SW480 (cell line): ENCODE data around the gene ATP6V0E1.
"Not testable (repeated sequence)": the region's sequence is repeated elsewhere in the genome, so short reads cannot be mapped to it uniquely, and the experiment has no call there.

Experiments
- DNase-seq: peaks from one replicate; pipeline ENCODE4 v3.0.0-alpha.2; 2016; ENCODE audit warnings: low spot score

The ATP6V0E1 gene

GRCh38 chr5:173004013-173004412 is 20.4 kb downstream of the ATP6V0E1 start:
- DNase-seq: no peak

GRCh38 chr5:173004447-173004846 is 20.9 kb downstream of the ATP6V0E1 start:
- DNase-seq: no peak

- DNase-seq: peak; percentile 40
Observed at GRCh38 chr5:173010021-173010420, 26.4 kb downstream of the ATP6V0E1 start.

GRCh38 chr5:173010547-173011464 is 27.2 kb downstream of the ATP6V0E1 start:
- no peak for DNase-seq

- no peak for DNase-seq
Observed at GRCh38 chr5:173011566-173011965, 28.0 kb downstream of the ATP6V0E1 start.

- DNase-seq: no peak
Observed at GRCh38 chr5:173012882-173013281, 29.3 kb downstream of the ATP6V0E1 start.

GRCh38 chr5:173014671-173015070 is 31.1 kb downstream of the ATP6V0E1 start:
- no peak for DNase-seq

GRCh38 chr5:173015192-173015591 is 31.6 kb downstream of the ATP6V0E1 start:
- DNase-seq: no peak

- no peak for DNase-seq
Observed at GRCh38 chr5:173015598-173016455, 32.3 kb downstream of the ATP6V0E1 start.

- DNase-seq: peak; percentile 84
Observed at GRCh38 chr5:173016598-173017046, 33.1 kb downstream of the ATP6V0E1 start.

- not testable (repeated sequence) for DNase-seq
Observed at GRCh38 chr5:173017087-173017486, 33.5 kb downstream of the ATP6V0E1 start.

GRCh38 chr5:173018358-173018757 is 34.8 kb downstream of the ATP6V0E1 start:
- DNase-seq: no peak

- no peak for DNase-seq
Observed at GRCh38 chr5:173020154-173020581, 36.6 kb downstream of the ATP6V0E1 start.

GRCh38 chr5:173020643-173021042 is 37.1 kb downstream of the ATP6V0E1 start:
- DNase-seq: no peak

GRCh38 chr5:173025651-173026050 is 42.1 kb downstream of the ATP6V0E1 start:
- DNase-seq: no peak

- no peak for DNase-seq
Observed at GRCh38 chr5:173027905-173028304, 44.3 kb downstream of the ATP6V0E1 start.

- no peak for DNase-seq
Observed at GRCh38 chr5:173028811-173029327, 45.3 kb downstream of the ATP6V0E1 start.

GRCh38 chr5:173029499-173029921 is 45.9 kb downstream of the ATP6V0E1 start:
- DNase-seq: no peak

GRCh38 chr5:173032096-173032495 is 48.5 kb downstream of the ATP6V0E1 start:
- not testable (repeated sequence) for DNase-seq

GRCh38 chr5:173032730-173033129 is 49.2 kb downstream of the ATP6V0E1 start:
- DNase-seq: no peak

GRCh38 chr5:173033923-173034322 is 50.4 kb downstream of the ATP6V0E1 start:
- DNase-seq: no peak
